Sigmoid colon (tissue), 4 donors: ENCODE data around the gene EVA1C.

Experiments used
- EP300 ChIP-seq, 4 donors: sonication (generic); formaldehyde crosslinking; IDR thresholded peaks; one replicate each; pipeline ENCODE4 v1.6.1; 2017; ENCODE audit warnings: antibody characterized with exemption in 4 of 4
- POLR2A ChIP-seq, 2 donors: fragments of 450-650 bp; IDR thresholded peaks; one replicate each; pipeline ENCODE4 v1.6.1; 2016; ENCODE audit warnings: antibody characterized with exemption in 2 of 2, mild to moderate bottlenecking in 2 of 2, moderate library complexity in 2 of 2
- TF ChIP-seq, protein P1 (sequence below), 4 experiments: fragments of 450-650 bp in 3 of 4; fragments of 200-600 bp in 1 of 4; IDR thresholded peaks; one replicate each; pipeline ENCODE4 v1.5.1; 2016 to 2019; ENCODE audit warnings: antibody characterized with exemption in 4 of 4, mild to moderate bottlenecking in 3 of 4, moderate library complexity in 2 of 4

DNA sequence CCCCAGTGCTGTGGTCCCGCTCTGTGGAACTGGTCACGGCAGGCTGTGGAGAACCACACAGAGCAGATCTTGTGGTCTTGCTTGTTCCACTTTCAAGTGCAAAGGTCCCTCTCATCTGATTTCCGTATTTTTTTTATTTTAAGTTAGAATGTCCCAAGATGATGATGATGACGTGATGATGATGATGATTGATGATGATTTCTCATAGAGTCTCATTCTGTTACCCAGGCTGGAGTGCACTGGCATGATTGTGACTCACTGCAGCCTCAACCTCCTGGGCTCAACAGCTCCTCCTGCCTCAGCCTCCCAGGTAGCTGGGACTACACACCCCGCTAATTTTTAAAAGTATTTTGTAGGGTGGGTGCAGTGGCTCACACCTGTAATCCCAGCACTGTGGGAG, 12.2 kb downstream of the EVA1C start:
- TF ChIP-seq EP300 (IDR thresholded peaks at IDR 0.05) (no peak), POLR2A (IDR thresholded peaks at IDR 0.05) (no peak)
- TF ChIP-seq, protein P1, sequence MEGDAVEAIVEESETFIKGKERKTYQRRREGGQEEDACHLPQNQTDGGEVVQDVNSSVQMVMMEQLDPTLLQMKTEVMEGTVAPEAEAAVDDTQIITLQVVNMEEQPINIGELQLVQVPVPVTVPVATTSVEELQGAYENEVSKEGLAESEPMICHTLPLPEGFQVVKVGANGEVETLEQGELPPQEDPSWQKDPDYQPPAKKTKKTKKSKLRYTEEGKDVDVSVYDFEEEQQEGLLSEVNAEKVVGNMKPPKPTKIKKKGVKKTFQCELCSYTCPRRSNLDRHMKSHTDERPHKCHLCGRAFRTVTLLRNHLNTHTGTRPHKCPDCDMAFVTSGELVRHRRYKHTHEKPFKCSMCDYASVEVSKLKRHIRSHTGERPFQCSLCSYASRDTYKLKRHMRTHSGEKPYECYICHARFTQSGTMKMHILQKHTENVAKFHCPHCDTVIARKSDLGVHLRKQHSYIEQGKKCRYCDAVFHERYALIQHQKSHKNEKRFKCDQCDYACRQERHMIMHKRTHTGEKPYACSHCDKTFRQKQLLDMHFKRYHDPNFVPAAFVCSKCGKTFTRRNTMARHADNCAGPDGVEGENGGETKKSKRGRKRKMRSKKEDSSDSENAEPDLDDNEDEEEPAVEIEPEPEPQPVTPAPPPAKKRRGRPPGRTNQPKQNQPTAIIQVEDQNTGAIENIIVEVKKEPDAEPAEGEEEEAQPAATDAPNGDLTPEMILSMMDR (IDR thresholded peaks at IDR 0.05): no peak
